GM19467 (cell line): ENCODE data around the gene RERE.
A peak's percentile ranks its signal among the peaks of the same experiment; 100 is the strongest.
"Not testable (repeated sequence)": the region's sequence is repeated elsewhere in the genome, so short reads cannot be mapped to it uniquely, and the experiment has no call there.

ENCODE experiments used
- ATAC-seq: cut with Tn5 transposase; IDR thresholded peaks from one replicate; pipeline ENCODE4 v1.9.1; 2021; ENCODE audit warnings: mild to moderate bottlenecking, moderate library complexity; ENCODE audit not compliant: unreplicated experiment

Gene RERE

DNA sequence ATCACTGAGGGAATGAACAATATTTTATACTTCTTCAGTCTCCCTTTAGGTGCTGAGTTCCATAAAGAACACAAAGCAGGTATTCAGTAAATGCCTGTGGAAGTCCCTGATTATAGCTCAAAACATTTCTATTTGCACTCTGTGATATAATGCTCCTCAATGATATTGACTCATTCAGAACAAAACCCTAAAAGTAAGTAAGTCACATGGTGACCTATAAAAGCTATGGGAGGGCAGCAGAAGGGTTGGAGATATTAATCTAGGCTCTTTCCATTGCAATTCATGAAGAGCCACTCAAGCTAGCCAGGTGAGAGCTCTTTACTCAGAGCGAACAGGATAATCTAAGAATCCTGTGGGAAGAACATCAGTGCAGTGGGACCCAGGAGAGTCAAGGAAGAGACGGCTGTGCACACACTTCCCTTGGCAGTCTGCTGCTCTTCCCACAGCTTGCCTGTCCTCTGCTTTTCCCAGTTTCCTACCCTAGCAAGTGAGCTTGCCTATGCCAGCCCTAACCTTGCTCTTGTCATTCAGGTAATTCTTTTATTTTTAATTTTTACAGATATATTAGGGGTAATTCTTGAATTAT lies 197.4 kb downstream of the RERE start:
- not testable (repeated sequence) for ATAC-seq

DNA sequence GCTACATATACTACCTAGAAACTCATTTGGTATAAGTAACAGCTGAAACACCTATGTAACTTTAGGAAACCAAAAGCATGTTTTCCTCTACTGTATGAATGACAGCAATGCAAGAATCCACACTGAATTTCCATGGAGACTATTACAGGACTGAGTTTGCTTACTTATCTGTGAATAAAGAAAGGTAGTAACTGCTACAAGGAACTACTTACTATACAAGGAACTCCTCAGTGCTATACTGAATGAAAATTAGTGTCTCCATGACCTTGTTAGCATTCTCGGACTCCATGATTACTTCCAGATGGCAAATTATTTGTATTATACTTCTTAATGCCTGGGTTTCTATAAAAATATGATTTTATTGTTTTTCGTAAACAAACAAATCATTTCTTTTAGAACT lies 198.0 kb downstream of the RERE start:
- ATAC-seq: not testable (repeated sequence)

DNA sequence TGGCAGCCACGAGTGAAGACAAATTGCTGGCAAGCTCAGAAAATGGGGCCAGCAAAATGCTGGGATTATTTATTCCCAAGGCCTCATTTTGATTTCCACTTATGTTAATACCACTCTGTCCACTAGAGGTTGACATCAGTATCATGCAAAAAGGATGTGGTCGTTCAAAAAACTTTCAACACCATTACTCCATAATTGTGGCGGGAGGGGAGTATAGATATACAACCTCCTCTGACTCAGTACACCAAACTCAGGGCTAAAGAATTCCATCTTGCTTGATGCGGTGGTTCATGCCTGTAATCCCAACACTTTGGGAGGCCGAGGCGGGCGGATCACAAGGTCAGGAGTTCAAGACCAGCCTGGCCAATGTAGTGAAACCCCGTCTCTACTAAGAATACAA lies 200.6 kb downstream of the RERE start:
- ATAC-seq: not testable (repeated sequence)

DNA sequence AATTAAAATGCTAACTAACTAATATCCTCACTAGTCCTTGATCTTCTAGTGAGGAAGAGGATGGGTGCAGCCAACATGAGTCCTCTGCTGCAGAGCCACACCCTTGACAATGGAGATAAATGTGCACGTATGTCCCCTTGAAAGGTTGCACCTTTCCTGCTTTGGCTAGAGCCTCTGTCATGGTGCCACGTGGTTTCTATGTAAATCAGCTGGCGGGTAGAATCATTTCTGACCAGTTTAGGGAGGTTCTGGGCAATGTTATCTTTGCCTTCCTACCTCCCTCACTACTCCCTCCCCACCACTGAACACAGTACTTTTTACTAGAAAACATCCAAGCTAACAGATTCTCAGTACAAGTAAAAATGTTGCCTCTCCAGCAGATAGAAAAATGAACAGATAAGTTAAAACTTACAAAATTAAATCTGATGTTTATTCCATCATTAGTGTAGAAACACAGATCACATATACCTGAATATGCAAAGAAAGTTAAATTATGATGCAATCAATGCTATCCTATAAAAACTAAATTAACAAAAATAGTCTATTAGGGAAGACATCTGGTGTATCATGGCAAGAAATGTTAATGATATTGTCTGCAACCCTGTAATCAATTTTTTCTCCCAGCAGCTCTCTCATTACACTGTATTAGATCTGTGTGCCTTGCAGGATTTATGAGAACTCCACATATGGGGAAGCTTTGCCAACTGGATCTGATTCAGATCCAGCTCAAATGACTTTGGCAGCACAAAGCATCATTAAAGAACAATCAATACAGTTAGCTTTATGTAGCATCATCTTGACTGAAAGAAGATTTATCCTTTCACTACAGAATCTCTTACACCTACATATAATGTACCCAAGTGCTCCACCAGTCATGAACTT lies 205.6 kb downstream of the RERE start:
- not testable (repeated sequence) for ATAC-seq

DNA sequence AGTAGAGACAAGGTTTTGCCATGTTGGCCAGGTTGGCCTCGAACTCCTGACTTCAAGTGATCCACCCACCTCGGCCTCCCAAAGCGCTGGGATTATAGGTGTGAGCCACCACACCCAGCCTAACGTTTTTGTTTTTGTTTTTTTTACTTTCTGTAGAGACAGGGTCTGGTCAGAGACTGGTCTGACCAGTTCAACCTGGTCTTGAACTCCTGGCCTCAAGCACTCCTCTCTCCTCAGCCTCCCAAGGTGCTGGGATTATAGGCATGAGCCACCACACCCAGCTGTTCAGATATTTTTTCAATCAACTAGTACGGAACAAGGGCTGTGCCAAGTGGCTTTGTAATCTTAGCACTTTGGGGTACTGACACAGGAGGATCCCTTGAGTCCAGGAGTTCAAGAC lies 209.5 kb downstream of the RERE start:
- ATAC-seq: no peak

DNA sequence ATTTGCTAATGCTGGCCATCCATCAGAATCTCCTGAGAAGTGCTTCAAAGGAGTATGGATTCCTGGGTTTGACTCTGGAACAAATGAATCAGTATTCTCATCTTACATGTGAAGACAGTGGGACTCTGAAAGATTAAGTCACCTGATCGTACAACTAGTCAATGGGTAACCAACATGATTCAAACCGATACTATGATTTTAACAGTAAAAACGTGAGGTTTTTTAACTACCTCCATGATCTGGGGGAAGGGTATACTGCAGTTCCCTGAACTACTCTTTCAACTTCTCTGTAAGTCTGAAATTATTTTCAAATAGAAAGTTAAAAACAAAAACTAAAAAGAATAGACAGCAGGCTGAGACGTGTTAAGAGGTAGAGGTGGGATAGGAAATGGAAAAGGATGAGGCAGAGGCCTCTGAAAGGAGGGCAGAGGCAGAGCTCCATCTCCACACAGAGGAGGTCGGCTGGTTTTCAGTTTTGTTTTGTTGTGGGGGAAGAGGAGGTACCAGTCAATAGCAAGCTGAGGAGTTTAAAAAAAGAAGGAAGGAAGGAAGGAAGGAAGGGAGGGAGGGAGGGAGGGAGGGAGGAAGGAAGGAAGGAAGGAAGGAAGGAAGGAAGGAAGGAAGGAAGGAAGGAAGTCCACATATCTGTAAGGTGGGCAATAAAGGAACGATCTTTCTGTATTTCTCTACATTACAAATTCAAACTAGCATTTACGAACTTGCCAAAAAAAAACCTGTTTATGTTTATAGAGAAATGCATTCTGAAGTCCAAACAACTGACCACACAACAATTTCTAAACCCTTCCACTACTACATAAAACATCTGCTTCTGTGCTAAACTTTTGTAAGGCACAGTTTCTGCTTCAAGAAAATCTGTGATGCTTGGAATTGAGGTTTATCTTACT lies 213.1 kb downstream of the RERE start:
- ATAC-seq: peak; percentile 87

DNA sequence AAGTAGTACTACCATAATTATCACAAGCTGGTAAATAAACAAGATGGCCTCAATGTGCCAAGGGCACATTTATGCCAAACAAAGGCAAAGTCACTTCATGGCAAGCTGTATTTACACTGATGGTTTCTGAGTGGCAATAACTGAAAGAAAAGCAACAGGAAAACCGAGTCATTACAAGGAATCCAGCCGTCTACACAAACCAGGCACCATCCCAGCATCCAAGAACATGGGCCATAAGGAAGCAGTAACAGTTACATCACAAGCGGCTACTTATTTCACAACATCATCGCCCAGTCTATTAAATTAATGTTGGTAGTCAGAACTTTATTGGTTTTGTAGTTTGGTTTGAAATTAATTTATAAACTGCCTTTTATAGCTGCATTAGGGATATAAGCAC lies 214.2 kb downstream of the RERE start:
- no peak for ATAC-seq

DNA sequence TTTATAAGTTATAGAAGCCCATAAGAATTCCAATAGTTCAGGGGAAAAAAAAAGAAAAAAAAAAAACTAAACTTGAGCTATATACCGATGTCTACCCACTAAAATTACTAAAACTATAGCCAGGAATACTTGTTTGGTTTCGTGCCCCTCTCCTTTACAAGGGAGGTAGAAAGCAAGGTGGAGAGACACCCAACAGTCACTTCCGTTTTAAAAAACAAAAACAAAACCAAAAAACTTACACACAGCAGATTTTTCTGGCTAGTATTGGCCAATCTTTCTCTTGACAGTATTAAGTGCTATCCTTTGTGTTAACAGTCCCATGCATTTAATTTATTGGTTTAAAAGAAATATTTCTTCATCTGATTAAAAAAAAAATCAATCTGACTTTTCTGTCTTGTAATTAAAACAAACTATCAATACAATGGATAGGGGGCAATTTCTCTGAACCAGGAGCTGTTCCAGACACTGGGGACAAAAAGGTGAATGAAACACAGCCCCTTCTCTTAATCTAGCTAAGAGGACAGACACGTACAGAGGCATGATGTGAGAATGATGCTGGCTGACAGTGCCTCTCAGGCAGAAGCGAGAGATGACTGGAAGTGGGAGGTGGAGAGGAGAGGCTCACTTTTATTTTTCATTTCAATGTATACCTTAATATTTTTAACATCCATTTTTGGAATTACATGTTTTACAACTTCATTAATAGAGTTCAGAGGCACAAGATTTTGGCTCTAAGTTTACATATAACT lies 214.8 kb downstream of the RERE start:
- ATAC-seq: no peak

DNA sequence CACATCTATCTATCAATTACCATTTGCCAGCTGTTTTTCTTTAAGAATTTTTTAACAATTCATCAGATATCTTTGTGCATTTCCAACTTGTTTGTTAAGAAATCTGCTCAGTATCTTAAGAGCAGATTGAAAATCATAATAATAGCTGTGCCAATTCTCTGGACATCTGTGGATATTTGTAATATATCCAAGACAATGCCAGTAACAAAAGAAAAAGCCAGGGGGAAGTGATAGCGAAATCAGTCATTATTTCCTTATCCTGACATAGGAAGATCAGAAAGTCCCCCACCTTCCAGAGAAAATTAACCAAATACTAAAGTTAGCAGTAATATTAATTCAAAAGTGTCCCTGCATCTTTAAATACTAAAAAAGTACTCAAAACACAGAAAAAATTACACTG lies 217.1 kb downstream of the RERE start:
- ATAC-seq: no peak

DNA sequence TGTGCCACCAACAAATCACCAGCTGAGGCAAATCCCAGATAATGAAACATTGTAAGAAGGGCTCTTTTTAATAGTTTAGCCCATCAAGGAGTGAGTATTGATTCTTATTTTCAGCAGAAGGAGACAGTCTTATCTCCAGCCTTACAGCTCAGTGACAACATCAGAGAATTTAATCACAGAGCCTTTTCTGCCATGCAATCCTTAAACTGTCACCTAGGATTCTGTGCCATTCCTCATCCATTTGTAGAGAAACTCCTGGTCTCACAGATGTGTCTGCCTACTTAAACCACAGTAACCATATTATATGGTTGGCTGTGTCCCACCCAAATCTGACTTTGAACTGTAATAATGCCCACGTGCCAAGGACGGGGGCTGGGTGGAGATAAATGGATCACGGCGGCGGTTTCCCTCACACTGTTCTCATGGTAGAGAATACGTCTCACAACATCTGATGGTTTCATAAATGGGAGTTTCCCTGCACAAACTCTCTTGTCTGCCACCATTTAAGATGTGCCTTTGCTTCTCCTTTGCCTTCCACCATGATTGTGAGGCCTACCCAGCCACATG lies 217.7 kb downstream of the RERE start:
- no peak for ATAC-seq

DNA sequence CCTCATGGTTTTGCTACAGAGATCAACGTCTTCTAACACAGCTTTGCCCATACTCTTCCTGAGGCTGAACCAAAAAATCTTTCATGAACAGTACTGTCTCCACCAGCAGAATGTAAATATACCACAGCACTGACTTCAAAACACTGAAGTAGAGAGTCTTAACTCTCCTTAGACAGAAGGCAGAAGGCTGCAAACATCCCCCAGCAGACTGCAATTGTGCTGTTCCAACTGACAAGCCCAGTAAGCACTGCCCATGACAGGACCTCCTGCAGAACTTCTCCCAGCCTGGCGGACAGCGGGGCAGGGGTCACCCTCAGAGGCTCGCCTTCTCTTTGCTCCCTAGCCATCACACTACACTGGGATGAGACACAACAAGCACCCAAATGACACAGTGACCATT lies 218.7 kb downstream of the RERE start:
- no peak for ATAC-seq

DNA sequence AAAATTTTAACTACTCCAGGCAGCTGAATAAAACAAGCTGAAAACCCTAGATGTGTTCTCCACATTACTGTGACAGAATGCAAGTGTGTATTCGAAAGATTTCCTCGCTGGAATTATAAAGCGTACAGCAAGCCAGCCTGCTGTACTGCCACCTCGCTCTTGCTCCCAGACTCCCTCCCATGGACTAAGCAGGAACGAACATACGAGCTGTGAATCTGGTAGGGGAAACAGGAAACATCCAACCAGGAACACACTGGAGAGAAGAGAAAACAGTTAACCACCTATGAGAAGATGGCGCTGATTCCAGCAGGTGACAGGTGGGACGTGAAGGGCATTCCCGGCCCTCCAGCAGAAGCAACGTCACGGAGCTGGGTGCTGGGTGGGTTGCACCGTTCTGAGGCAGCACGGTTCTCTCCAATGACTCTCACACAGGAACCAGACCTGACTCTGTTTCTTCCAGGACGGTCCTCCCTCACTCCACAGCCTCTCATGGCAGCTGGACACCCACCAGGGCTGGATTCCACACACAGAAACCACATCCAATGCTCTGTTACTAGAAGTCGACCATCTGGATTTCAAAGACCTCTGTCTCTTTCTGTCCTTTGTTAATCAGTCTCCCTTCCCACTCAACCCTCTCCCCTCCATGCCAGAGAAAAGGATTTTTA lies 219.2 kb downstream of the RERE start:
- no peak for ATAC-seq

DNA sequence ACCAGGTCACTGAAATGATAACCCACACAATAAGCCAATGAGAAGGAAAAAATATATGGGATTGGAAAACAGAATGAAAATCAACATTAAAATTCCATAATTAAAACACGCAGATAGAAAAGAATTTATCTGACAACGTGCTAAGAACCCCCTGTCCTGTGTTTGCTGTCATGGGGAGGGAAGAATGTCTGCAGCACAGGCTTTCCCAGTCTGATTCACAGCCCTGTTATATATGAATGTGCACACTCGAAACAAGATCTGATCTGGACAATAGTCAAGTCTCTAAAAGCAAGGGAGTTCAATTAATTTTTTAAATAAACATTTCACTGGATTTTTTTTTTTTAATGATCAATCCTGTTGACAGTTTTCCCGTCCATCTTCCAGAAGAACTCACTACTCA lies 220.0 kb downstream of the RERE start:
- no peak for ATAC-seq

DNA sequence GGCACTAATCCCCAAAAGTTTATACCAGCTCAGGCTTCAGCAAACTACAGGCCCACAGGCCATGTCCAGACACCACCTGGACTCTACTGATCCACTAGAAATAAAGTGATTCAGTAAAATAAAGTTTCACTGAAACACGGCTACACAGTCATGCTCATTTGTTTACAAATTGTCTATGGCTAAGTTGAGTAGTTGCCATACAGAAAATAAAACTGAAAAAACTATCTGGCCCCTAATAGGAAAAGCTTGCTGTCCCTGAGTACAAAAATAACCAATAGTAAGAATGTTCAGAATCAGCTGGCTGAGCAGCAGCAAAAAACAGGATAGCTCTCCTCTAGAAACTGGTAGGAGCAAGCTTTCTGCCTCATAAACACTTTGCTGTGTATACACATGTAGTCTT lies 221.5 kb downstream of the RERE start:
- no peak for ATAC-seq

DNA sequence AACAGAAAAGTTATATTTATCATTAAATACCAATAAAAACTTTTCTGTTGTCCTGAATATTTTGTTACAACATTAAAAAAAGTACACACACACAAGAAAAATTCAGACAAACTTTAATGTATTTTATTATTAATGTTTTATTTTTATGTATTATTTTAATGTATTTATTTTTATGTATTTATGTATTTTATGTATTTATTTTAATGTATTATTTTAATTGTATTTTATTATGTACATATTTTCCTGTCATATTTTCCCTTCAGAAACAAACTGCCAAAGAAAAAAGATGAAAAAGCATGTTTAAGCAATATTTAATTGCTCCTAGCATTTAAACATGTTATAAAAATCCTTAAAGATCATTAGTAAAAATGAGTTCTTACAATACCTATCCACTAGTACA lies 222.1 kb downstream of the RERE start:
- ATAC-seq: no peak

DNA sequence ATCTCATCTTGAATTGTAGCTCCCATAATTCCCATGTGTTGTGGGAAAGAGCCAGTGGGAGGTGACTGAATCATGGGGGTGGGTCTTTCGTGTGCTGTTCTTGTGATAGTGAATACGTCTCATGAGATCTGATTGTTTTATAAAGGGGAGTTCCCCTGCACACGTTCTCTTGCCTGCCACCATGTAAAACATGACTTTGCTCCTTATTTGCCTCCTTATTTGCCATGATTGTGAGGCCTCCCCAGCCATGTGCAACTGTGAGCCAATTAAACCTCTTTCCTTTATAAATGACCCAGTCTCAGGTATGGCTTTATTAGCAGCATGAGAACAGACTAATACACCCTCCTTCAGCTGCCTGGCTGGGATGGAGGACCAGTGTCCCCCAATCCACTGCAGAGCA lies 224.1 kb downstream of the RERE start:
- not testable (repeated sequence) for ATAC-seq

DNA sequence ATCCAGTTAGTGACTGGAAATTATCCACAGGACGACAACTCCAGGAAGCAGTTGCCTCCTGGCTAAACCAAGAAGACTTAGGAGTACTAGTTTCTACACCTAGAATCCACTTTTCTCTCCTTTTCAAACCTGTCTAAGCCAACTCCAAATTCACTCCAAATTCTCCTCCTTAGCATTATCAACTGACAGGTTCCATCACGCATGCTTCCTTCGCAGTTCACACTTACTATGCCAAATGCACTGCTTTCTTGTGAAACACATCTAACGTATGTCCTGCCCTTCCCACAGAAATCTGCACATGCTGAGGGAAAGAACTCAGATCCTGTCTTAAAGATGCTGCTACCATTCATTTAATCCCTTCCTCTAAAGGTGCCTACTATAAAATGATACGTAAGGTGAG lies 225.9 kb downstream of the RERE start:
- no peak for ATAC-seq

DNA sequence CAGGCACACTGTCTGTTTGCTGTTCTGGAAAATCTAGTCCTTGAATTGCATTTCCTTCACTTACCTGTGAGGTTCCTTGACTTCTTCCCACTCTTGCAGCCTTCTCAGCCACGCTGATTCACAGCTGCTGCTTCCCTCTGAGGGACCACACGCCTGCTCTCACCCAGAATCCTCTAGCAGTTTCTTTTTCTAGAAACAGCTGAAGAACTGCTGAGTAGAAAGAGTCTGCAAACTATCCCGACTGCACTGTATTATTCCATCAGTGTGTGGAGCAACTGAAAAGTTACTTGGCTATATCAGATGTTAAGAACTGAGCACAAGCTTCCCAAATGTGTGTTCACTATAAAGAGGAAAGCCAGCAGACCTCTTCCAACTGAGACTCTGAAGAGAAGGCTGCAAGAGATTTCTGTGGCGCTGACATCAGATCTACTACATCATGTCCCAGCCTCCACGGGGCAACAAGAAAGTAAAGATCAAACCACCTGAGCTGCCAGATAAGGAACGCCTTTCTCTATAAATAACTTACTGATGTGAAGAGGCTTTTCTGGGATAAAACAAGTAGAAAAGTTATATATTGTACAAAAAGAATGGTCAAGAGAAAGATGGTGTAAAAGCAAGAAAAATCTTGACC lies 226.6 kb downstream of the RERE start:
- ATAC-seq: no peak

DNA sequence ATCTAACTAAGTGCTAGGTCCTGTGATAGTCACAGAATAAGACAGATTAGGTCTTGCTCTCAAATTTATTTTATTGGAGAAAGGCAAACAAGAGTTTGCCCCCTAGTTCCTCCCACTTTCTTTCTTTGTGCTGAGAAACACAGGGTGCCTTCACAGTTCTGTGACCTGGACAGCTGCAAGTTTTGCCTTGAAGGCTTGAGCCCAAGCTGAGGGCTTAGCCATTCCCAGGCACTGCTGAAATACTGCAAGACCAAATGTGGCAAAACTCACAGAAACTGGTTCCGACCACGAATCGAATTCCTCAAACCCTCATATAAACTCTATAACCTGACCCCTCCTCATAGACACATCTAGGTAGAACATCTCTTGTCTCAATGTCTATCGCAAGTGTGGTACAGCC lies 227.9 kb downstream of the RERE start:
- no peak for ATAC-seq

DNA sequence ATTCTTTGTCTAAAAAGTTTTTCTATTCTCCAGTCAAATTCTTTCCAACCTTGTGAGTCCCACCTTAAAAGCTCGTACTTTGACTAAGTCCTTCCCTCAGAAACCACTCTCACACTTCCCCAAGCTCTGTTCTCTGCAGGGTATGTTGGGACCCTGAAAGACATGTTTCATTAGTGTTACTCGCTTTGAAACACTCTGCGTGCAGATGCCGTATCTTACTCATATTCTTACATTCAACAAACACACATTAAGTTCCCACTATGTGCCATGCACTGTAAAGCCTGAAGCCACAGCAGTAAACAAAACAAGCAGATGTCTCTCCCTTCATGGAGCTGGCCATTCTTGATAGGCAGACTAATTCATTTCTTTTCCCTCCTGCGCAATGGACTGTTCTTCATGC lies 229.7 kb downstream of the RERE start:
- no peak for ATAC-seq
